HL-60 (cell line): ENCODE results near the gene TNFAIP1.

Experiments used
- DNase-seq, 2 experiments: peaks; one replicate each; pipeline ENCODE4 v3.0.0-alpha.2; 2010 to 2020; ENCODE audit warnings: low read depth in 1 of 2, low spot score in 1 of 2
- H3K27ac ChIP-seq: fragments of 250-450 bp; sonication (Bioruptor Pico); replicated peaks from 2 replicates; pipeline ENCODE4 v1.5.1; 2020; ENCODE audit warnings: mild to moderate bottlenecking, moderate library complexity
- H3K27me3 ChIP-seq: fragments of 250-450 bp; sonication (Bioruptor Pico); 2 replicates; pipeline ENCODE4 v1.5.1; 2021; ENCODE audit warnings: mild to moderate bottlenecking, moderate library complexity; ENCODE audit not compliant: insufficient read depth, poor library complexity, severe bottlenecking
- H3K4me3 ChIP-seq: replicated peaks from 2 replicates; pipeline ENCODE4 v1.5.1; 2011; ENCODE audit warnings: mild to moderate bottlenecking, control low read depth, low read length; ENCODE audit not compliant: insufficient read depth
- CTCF ChIP-seq: IDR thresholded peaks from one replicate; pipeline ENCODE4 v1.5.1; 2011; ENCODE audit warnings: low read length, control low read depth, inconsistent platforms; ENCODE audit not compliant: insufficient read depth
- GABPA ChIP-seq: IDR thresholded peaks from 2 replicates; pipeline ENCODE4 v1.6.1; 2012; ENCODE audit warnings: low read depth
- POLR2AphosphoS5 ChIP-seq: IDR thresholded peaks from 2 replicates; pipeline ENCODE4 v1.6.1; 2012; ENCODE audit warnings: low read depth
- REST ChIP-seq: IDR thresholded peaks from 2 replicates; pipeline ENCODE4 v1.6.1; 2012; ENCODE audit warnings: low read depth; ENCODE audit not compliant: insufficient replicate concordance
- SPI1 ChIP-seq: IDR thresholded peaks from 2 replicates; pipeline ENCODE4 v1.6.1; 2012; ENCODE audit warnings: low read depth, mild to moderate bottlenecking, borderline replicate concordance

TNFAIP1 gene

GRCh38 chr17:28368306-28368831 is 32.8 kb downstream of the TNFAIP1 start:
- no peak overlapping the region for H3K4me3 ChIP-seq
- TF ChIP-seq SPI1, result no peak
- TF ChIP-seq GABPA, result no peak
- no peak for TF ChIP-seq CTCF
- TF ChIP-seq REST, result no peak
- TF ChIP-seq POLR2AphosphoS5, result no peak
- DNase-seq, result no peak
- peaks cover 12% of the 10 kb centered on the region for H3K27me3 ChIP-seq
- H3K27ac ChIP-seq, result no peak overlapping the region

GRCh38 chr17:28368915-28369683 is 33.5 kb downstream of the TNFAIP1 start:
- Histone ChIP-seq H3K27ac (no peak overlapping the region), H3K4me3 (no peak overlapping the region), H3K27me3 (peaks cover 12% of the 10 kb centered on the region)
- TF ChIP-seq GABPA, result no peak
- no peak for TF ChIP-seq SPI1
- TF ChIP-seq POLR2AphosphoS5, result no peak
- no peak for TF ChIP-seq CTCF
- no peak for TF ChIP-seq REST
- no peak for DNase-seq

GRCh38 chr17:28369684-28370034 is 34.1 kb downstream of the TNFAIP1 start:
- peaks cover 12% of the 10 kb centered on the region for H3K27me3 ChIP-seq
- no peak for TF ChIP-seq POLR2AphosphoS5
- TF ChIP-seq CTCF, result no peak
- no peak for TF ChIP-seq SPI1
- TF ChIP-seq GABPA, result no peak
- no peak for TF ChIP-seq REST
- H3K27ac ChIP-seq, result no peak overlapping the region
- H3K4me3 ChIP-seq, result no peak overlapping the region
- no peak for DNase-seq
